GM20000 (cell line): Measurements from ENCODE around the gene CHRNB4.

Experiments used
- DNase-seq: peaks from one replicate; pipeline ENCODE4 v3.0.0; 2012; ENCODE audit warnings: low spot score
- TF ChIP-seq, protein P1 (sequence below): IDR thresholded peaks from 2 replicates; pipeline ENCODE4 v1.5.1; 2012; ENCODE audit warnings: mild to moderate bottlenecking, control low read depth; ENCODE audit errors: extremely low read depth, missing control alignments

CHRNB4 gene

DNA sequence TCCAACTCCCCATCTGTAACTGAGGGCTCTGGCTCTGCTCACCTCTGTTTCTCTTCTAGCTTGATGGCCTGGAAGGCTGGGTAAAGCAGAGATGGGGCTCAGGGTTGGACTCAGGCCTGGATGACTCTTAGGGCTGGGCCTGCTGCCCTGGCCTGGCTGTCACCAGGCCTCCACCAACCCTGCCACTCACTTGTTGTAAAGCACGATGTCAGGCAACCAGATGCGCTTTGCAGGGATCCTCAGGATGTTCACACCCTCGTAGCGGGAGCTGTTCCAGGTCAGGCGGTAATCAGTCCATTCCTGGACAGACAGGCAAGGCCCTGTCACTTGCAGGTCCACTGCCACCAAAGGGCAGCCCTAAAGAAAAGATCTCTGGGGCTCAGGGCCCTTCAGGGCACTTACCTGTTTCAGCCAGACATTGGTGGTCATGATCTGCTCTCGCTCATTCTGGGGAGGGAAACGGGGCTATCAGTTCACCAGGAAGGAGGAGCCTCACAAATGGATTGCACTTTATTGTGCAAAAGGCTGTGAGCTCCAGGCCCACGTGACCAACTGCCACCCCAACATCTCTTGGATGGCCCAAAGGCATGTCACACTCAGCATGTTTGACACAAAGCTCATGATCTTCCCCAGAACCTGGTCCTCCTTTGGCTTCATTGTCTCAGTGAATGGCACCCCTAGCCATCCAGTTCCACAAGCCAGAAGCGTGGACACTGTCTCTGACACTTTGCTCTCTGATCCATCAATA is 9.9 kb downstream of the CHRNB4 start:
- no peak for DNase-seq
- TF ChIP-seq, protein P1, sequence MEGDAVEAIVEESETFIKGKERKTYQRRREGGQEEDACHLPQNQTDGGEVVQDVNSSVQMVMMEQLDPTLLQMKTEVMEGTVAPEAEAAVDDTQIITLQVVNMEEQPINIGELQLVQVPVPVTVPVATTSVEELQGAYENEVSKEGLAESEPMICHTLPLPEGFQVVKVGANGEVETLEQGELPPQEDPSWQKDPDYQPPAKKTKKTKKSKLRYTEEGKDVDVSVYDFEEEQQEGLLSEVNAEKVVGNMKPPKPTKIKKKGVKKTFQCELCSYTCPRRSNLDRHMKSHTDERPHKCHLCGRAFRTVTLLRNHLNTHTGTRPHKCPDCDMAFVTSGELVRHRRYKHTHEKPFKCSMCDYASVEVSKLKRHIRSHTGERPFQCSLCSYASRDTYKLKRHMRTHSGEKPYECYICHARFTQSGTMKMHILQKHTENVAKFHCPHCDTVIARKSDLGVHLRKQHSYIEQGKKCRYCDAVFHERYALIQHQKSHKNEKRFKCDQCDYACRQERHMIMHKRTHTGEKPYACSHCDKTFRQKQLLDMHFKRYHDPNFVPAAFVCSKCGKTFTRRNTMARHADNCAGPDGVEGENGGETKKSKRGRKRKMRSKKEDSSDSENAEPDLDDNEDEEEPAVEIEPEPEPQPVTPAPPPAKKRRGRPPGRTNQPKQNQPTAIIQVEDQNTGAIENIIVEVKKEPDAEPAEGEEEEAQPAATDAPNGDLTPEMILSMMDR = no peak

DNA sequence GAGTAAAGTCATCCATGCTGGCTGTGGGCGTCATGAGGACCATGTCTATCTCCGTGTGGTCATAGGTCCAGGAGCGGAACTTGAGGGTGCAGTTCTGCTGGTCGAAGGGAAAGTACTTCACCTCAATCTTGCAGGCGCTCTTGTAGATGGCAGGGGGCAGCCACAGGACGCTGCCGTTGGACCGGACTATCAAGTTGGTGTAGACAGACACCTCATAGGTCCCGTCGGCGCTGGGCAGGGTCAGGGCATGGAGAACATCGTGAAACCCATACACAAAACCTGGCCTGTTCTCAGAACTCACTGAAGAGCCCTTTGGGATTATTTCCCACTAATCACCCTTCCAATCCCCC is 11.3 kb downstream of the CHRNB4 start:
- DNase-seq = no peak
- TF ChIP-seq, protein P1 = no peak

DNA sequence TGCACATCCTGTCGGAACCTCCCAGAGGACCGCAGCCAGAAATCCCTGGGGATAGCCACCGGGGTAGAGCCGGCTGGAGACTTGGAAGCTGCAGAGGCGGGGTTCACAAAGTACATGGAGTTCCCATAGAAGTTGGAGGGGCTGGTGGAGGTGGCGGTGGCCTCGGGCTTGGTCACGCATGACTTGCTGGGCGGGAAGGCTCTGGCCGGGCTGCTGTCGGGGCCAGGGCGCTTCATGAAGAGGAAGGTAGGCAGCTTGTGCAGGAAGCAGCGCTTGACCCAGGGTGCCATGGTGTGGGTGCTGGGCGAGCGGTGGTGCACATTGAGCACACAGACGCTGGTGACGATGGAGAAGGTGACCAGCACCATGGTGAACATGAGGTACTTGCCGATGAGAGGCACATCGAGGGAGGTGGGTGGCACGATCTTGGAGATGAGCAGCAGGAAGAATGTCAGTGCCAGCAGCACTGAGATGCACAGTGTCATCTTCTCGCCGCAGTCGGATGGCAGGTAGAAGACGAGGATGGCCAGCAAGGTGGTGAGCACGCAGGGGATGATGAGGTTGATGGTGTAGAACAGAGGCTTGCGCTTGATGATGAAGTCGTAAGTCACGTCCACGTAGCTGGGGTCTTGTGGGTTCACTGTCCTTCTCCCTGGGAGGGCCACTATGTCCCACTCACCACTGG is 11.8 kb downstream of the CHRNB4 start:
- no peak for DNase-seq
- TF ChIP-seq, protein P1 = no peak

DNA sequence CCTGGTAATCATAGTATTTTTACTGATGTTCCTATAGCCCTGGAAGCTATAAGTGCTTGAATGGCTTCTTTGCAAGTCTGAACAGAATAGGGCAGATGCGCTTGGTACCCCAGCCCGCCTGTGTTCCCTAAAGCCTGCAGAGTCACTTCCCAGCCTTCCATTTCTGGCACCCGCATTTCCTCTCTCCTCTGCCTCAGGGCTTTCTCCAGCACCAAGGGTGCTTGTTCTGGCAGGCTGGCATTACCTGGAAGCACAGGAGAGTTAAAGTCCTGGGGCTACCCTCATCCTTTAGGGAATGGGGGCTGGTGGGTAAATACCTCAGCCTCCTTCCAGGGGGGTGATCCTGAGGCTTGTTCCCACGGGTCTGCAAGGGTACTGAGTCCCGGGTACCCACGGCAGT is 12.8 kb downstream of the CHRNB4 start:
- TF ChIP-seq, protein P1 = no peak
- DNase-seq = no peak

DNA sequence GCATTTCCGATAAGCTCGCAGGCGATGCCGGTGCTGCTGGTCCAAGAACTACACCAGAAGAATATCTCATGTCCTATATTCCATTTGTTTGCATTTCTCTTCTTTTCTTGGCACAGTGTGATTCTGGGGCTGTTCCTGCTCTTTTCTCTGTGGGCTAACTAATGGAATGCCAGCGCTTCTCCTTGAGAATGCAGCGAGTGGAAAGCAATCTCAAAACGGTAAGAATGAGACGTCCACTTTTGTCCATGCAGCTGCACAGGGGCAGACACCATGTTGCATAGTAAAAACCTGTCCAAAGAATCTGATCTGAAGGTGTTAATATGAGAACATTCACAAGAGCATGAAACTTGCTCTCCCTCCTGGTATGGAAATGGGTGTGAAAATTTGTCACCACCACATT is 13.7 kb downstream of the CHRNB4 start:
- no peak for DNase-seq
- TF ChIP-seq, protein P1 = no peak

DNA sequence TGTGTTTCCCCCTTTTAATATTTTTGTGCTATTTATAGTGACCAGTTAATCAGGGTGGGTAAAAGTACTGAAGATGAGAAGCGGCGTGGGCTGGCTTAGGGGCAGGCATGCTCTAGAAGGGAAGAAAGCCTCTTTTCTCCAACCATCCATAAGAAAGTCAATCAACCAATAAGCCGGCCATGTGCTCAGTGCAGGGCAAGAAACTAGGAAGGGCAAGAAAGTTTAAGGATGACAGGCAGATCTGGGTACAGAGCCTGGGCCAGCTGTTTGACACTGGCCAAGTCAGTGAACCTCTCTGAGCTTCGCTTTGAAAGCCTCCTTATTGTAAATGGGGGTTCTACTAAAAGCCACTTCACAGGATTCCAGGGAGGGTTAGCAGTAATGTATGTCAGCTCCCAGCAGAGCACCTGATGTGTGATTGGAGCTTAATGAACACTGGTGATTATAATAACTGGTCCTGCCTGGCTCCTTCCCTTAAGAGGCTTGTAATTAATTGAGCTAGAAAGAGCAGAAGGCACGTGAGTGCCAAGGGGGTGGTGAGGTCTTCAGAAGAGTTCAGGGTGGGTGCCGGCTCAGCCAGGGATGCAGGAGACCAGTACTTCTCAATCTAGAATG is 14.5 kb downstream of the CHRNB4 start:
- DNase-seq = no peak
- TF ChIP-seq, protein P1 = no peak

DNA sequence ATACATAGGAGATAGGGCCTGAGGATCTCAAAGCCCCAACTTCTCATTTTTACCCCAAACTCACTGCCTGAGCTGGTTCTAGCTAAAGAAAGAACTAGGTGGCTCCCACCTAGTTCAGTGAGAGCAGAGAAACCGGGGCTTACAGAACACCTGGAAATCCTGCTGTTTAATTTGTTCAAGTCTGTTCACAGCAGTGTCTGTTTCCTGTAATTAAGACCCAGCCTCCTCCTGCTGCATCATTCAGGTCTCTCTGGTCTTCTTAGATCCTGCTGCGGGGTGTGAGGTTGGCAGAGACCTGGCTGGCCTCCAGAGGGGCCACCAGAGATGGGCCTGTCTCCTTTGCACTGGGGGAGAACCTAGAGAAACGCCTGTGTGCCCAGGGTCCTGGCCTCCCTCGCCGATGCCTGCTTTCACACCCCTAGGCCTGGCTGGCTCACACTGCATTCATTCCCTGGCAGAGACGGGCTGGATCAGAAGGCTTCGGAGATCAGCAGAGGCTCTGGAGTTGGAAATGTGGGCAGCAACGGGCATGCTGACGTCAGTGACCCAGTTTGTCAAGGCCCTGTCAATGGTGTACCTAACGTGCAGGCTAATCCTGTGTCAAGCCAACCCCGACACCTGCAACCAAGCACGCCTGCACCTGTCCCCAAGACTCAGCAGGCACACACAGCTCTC is 15.3 kb downstream of the CHRNB4 start:
- DNase-seq = no peak
- TF ChIP-seq, protein P1 = no peak
